ENCODE measurements around the gene LILRB5.
"Not testable (repeated sequence)": the region's sequence is repeated elsewhere in the genome, so short reads cannot be mapped to it uniquely, and the experiment has no call there.

The LILRB5 gene

DNA sequence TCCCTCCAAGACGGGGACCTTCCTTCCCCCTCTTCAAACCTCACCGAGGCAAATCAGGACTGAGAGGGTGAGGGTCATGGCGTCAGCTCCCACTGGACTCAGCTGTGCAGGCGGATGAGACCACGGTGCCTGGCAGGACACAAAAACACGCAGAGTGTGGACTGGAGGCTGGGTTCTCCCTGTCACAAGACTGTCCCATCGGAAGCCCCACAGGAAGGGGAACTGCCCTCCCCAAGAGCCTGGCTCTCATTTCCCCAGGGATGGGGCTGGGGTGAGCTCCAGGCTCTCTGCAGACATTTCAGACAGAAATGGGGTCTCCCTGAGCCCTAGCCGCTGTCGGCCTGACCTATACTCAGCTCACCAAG is at the start of gene LILRB5:
Gene LILRB5, minus strand, starts transcription at position 158 of the 365 bp plus-strand sequence. Its CDS starts 80 bp downstream, at position 78.
- no peak for DNase-seq

DNA sequence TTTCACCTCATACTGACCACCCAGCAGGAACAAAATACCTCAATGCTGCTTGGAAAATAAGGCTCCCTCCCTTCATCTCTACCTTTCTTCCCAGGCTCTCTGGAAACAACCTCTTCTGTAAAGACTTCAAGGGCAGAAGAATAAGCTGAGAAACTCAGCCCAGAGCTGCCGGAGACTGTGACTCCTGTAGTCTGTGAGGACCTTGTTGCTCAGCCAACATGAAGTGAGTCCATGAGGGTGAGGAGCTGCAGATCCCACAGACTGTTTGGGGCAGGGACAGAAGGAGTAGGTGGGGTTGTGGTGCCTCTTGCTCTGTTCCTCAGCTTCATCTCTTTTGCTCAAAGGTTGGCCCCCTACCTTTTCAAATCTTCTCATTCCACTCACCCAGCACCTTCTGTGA is 48.1 kb upstream of the LILRB5 start:
- no peak for DNase-seq

DNA sequence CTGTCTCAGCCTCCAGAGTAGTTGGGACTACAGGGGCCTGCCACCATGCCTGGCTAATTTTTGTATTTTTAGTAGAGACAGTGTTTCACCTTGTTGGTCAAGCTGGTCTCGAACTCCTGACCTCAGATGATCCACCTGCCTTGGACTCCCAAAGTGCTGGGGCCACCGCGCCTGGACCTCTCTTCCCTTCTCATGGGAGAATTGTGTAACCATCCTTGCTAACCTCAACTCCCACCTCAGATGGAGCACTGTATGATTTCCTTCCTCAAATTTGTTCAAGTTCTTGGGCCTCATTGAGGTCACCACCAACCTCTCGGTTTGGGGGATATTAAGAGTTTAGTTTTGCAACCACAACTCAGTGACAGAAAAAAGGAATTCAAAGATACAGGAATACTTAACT is 45.2 kb upstream of the LILRB5 start:
- DNase-seq = no peak

DNA sequence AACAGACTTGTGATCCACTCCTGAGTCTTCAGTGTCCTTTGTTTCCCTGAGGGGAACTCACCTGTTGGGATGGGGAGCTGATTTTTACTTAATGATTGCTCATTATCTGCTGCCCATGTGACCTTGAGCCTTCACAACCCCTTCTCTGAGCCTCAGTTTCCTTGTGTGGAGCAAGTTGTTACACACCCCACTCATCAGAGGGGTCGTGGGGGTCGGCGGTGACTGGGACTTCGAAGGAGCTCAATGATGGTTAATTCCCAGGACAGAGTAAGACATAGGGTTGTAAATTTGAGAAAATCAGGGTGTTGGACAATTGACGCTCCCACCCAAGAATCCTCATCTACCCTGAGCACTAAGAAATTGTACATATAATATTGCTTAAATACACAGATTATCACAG is 42.4 kb upstream of the LILRB5 start:
- no peak for DNase-seq

DNA sequence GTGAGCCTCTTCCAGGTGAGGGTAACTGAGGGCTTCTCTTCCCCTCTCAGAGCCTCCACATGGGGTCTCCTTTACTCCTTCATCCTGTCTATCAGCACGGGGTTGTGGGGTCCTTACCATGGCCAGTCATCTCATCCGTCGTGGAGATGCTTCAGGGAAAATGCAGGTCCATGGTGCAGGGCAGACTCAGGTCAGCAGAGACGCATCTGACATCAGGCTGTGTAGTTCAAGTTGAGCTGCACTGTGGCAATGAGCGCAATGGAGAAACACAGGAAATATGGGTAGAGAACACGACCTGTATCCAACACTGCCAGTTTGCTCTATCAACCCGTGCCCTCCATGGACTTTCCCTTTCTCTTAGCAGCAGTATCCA is 42.0 kb upstream of the LILRB5 start:
- no peak for DNase-seq

DNA sequence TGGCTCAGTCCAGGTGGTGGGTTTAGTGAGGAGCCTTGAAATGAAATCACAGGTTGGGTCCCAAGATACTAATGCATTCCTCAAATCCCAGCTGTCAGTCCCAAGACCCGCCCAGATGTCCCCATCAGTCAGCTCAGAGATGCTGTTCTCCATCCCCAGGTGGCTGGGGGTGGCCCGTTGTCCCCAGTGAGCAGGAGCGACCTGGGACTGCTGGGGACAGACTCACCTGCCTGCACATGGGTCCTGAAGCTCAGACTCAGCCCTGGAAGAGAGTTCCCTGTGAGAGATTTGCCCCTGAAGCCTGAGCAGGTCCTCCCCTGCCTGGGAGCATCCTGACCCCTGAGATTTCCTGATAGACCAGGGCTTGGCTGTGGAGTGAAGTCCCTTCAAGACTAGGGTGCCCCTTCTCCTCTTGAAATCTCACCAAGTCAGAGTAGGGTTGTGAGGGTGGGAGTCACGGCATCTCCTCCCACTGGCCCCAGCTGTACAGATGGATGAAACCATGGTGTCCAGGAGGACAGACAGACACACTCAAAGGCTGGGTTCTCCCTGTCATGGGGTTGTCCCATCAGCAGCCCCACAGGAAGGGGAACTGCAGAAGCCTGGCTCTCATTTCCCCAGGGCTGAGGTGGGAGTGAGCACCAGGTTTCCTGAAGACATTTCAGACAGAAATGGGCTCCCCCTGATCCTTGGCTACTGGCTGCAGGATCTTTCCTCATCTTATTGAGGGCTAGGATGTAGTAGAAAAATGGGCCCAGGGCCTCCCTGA is 41.5 kb upstream of the LILRB5 start:
- DNase-seq = no peak

DNA sequence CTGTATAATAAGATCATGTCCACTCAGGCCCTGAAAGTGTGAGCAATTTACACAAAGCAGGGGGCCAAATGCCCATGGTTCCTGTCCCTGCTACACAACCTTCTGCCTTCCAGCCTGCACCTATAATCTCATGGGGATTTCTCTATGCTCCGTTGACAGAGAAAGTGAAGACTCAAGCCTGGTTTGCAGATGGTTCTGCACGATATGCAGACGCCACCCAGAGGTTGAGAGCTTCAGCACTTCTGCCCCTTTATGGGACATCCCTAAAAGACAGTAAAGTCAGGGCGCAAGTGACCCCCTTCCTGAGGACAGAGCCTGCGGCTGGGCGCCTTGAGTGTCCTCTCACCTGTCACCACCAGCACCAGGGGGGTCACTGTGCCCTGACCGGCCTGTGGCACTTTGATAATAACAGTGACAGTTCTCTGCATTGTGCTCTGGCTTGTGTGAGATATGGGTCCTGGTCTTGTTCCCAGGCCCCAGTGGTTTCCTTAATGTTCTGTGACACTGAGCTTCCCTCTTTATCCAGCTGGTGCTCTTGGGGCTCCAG is 40.8 kb upstream of the LILRB5 start:
- DNase-seq = peak; percentile 8

DNA sequence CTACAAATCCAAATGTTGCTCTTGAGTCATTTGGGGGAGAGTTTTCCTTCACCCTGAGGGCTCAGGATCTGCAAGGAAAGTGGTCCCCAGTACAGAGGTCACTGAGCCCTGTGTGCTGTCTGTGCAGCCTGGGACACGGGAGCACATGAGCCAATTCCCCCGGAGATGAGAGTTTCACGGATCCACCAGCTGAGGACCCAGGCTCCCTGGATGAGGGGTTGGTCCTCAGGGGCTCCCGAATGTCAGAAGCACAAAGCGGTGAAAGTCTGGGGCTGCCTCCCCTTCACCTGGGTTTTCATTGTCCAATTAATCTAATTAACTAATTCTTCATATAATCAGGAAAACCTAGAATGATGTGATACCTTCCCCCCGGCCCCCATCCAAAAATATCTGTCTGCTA is 37.5 kb upstream of the LILRB5 start:
- no peak for DNase-seq

DNA sequence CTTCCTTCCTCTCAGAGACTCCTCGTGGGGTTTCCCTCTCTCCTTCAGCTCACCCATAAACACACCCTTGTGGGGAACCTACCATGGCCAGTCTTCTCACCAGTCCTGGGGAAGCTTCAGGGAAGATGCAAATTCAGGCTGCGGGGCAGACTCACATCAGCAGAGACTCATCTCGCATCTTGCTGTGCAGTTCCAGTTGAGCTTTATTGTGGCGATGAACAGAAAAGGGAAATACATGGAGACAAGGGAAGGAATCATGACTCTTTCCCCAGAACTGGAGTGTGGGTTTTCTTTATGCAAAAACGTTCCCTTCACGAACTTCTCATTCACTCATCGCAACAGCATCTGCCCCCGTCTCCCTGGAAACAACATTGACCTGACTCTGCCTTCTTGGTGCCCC is 32.1 kb upstream of the LILRB5 start:
- DNase-seq = not testable (repeated sequence)

DNA sequence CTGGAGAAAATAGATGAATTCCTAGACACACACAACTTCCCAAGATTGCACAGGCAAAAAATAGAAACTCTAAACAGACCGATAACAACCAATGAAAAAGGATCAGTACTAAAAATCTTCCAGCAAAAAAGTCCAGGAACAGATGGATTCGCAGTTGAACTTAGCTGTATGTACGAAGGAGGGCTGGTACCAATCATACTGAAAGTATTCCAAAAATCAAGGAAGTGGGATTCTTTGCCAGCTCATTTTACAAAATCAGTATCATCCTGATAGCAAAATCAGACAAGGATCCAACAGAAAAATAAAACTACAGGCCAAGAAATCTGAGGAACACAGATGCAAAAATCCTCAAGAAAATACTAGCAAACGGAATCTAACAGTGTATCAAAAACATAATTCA is 30.4 kb upstream of the LILRB5 start:
- DNase-seq = no peak

DNA sequence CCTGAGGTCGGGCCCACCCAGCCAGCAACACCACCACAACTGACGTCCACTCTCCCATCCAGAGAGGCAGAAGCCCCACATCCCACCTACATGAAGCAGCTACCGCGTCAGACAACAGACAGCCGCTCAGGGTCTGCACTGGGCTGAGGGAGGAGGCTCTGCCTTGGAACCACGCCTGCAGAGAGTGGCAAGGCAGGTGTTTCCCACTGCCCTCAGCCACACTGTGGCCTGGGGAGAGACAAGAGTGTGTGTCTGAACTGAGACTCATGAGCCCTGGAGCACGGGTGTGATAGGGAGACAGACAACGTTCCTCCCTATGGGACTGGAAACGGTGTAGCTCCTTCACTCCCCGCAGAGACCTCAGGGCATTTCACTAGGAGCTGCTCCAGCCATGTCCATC is 29.2 kb upstream of the LILRB5 start:
- DNase-seq = not testable (repeated sequence)

DNA sequence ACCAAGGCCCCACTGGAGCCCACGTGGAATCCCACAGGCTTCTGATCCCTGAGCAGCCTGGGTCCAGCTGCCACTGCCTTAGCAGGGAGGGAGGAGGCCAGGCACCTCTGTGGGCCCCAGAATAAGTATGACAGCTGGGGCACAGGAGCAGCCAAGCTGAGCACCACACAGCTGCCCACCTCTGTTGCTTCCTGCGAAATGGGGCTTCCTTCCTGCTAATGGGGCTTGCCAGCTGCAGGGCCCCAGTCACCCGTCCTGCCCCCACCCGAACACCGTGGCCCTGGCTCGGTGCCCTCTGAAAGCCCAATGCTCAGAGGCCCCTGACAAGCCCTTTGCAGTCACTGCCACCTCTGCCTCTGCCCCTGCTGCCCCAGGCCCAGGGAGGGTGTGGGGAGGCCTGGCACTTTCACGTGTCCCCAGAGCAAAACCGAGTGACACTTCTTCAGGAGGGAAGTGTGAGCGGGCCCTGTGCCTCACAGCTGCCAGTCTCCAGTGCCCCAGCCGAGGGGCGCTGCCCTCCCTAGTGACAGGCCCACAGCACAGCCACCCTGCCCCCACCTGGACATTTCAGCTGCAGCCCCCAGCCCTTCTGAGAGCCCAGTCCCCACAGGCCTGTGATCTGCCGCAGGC is 28.5 kb upstream of the LILRB5 start:
- DNase-seq = not testable (repeated sequence)

DNA sequence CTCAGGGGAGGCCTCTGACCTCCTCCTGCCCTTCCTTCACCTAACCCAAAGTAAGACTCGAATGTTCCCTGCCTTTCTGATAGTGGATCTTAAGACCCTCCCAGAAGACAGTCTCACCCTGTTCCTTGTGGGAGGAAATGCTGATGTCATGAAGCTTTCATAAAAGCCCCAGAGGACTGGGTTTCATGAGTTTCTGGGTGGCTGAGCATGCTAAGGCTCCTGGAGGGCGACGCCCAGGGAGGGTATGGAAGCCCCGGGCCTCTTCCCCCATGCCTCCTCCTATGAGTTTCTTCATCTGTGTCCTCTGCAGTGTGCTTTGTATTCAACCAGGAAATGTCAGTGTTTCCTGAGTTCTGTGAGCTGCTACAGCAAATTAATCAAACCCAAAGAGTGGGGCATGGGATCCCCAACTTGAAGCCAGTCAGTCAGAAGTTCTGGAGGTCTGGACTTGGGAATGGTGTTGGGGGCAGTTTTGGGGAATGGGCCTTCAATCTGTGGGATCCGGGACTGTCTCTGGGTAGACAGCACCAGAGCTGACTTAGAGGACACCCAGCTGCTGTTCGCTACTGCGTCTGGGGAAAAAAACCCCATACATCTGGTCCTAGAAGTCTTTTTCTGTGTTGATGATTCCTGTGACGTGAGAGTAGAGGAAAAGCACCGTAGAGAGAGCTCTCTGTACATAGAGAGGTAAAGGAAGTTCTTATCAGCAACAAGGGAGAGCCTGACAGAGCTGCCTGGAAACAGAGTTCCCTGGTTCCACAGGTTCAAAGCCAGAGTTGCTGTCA is 25.8 kb upstream of the LILRB5 start:
- no peak for DNase-seq

DNA sequence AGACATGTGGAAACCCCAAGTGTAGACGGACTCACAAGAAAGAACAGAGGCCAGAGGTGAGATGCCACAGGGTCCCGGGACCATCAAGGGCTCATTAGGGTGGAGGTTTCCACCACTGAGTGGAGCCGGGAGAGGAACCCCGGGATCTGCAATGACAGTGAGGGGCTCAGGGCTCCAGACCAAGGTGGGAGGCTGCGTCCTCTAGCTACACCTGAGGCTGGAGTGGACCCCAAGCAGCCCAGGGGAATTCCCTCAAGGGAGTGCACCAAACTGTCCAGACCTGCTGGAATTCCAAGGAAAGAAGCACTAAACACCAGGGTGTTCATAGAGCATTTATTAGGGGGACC is 24.6 kb upstream of the LILRB5 start:
- DNase-seq = not testable (repeated sequence)

DNA sequence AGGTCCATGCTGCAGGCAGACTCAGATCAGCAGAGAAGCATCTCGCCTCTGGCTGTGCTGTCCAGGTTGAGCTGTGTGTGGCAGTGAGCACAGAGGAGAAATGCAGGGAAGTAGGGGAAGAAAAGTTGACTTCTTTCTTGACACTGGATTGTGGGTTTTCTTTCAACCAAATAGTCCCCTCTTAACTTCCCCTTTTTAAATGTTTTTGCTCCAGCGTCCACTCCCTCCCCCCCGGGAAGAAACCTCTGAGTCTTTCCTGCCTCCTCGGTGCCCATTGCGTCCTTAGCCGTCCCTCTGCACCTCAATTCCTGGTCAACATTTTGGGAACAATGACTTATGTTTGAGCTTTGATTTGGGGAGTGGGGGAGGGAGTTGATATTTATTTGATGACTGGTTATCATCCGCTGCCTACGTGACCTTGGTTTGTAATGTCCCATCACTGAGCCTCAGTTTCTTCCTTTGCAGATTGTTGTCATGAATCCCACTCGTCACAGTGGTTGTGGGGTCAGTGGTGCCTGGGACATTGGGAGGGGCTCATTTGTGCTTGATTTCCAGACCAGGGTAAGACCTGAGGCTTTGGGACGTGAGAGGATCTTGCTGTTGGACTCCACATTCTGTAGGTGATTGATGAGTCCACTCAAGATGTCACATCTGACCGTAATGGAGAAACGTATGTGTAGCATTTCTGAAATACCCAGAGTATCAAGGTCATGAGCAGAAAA is 24.1 kb upstream of the LILRB5 start, which contains the start of gene LILRB2:
Gene LILRB2, minus strand, starts transcription at position 104 of the 722 bp plus-strand sequence. CDS start 614 bp downstream, outside the sequence.
- no peak for DNase-seq

DNA sequence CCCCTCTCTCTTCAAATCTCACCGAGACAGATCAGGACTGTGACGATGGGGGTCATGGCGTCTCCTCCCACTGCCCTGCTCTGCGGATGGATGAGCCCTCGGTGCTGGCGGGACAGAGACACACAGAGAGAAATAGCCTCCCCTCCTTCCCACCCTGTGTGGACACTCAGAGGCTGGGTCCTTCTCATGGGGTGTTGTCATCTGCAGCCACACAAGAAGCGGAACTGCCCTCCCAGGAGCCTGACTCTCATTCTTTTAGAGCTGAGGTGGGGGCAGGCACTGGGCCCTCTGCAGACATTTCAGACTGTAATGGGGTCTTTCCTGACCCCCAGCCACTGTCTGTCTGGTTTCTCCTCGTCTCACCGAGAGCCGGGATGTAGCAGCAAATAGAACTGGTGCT is 23.4 kb upstream of the LILRB5 start:
- DNase-seq = not testable (repeated sequence)

DNA sequence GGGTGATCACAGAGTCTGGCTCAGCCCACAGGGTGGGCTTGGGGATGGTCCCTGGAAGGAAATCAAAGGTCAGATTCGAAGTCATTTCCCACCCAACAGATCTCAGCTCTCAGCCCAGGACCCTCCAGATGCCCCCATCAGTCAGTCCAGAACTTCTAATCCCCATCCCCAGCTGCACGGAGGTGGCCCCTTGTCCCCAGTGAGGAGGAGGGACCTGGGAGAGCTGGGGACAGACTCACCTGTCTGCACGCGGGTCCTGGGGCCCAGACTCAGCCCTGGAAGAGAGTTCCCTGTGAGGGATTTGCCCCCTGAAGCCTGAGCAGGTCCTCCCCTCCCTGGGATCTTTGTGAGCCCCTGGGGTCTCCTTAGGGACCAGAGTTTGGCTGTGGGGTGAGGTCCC is 23.0 kb upstream of the LILRB5 start:
- not testable (repeated sequence) for DNase-seq

DNA sequence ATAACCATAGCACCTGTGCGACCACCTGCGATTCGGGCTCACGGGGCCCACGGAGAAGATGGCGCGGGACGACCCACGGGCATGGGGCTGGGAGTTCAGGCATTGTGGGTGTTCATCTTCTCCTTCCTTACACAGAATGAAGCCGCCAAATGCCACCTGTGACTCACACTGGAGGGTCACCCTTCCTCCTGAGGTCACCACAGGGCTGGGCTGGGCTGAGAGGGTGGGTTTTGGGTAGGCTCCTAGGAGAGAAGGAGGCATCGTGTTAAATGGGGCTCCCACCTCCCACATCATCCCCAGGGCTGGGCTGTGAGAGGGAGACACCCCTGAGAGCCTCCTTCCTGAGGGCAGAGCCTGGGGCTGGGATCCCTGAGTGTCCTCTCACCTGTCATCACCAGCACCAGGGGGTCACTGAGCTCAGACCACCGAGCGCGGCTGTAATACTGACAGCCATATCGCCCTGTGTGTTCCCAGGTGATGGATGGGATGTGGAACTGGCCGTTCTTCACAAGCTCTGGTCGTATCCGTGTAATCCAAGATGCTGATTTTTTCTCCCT is 22.4 kb upstream of the LILRB5 start:
- no peak for DNase-seq

DNA sequence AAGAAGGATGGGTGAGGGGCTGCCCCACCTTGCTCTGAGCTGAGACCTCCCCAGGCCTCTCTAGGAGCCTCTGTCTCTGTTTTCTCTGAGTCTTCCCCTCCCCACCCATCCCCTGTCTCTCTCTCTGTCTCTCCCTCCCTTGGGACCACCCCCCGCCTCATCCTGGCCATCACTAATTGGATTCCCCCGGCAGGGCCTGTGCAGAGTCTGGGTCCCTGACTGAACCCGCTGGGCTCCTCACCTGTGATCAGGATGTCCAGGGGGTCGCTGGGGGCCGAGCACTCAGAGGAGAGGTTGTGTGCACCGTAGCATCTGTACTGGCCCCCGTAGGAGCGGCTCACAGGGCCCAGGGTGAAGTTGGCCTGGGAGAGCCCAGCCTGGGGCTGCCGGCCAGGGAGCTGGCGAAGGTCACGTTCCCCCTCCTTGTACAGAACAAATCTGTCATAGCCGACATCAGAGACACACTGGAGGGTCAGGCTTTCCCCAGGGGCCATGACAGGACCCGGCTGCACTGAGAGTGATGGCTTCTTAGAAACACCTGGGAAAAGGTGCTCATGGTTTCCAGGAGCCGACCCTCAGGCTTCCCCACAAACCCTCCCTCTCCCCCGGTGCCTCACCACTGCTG is 21.6 kb upstream of the LILRB5 start:
- not testable (repeated sequence) for DNase-seq

DNA sequence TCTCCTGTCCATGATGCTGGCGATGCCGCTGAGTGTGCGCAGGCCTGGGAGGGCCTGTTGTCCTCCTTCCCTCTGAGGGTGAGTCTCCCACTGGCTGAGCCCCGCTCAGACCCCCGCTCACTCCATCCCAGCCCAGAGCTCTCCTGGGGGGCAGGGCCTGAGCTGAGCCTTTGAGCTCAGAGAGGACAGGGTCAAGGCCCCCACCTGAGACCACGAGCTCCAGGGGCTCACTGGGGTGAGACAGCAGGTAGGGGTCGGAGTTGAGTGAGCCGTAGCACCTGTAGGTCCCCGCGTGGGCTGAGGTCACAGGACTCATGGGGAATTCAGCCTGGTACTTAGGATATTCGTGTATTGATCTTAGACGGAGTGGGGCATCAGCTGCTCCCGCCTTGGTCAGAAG is 21.0 kb upstream of the LILRB5 start:
- DNase-seq = not testable (repeated sequence)

DNA sequence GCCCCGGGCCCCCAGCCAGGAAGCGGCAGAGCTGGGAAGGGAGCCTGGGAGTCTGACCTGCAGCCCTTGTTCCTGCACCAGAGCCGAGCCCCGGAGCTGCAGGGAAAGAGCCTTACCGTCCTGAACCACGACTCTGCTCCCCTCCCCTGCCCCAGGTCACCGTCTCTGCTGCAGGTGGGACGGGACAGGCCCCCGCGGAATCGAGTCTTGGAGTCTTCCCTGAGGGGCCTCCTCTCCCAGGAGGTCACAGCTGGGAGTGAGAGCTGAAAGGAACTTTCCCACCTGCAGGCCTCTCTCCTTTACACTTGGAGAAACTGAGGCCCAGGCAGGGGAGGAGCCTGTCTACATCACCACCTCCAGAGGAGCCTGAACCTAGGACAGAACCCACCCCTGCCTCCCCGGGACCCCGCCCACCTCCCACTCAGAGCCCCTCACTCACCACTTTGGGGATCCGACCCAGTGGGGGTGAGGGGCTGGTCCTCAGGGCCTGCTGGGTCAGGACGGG is 20.1 kb upstream of the LILRB5 start:
- not testable (repeated sequence) for DNase-seq

DNA sequence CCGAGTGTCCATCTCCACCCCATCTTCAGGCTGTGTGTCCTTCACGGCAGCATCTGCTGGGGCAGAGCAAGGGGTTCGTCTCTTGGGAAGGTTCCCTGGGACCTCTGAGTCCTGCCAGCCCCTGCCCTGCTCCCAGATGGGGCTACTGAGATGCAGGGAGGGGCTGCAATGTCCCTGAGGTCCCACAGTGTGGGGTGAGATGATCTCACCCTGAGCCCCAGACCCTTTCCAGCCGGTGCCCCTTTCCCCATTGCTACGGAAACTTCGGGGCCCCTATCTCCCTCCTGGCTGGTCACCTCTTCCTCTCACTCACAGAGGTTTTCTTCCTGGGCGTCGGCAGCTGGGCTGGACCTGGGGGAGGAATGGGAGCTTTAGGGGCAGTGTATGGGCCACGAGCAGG is 18.9 kb upstream of the LILRB5 start:
- no peak for DNase-seq
